Measurements from ENCODE around the gene GLA.

The GLA gene

DNA sequence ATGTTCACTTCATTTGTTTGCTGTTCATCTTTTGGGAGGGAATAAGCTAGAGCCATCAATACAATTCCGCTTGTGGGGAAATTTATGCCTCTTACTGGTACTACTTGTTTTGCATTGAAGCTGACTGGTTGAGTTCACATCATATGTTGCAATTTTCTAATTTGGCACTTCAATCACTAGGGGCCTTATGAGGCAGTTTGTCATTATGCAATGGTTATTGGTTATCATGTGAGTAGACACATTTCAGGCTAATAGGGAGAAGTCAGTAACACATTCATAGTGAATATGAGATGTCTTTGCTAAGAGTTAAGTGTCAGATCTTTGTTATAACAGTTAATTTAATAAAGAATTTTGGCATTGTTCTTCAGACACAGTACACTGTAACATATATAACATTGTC, 11.9 kb downstream of the GLA start:
- no peak for DNase-seq

DNA sequence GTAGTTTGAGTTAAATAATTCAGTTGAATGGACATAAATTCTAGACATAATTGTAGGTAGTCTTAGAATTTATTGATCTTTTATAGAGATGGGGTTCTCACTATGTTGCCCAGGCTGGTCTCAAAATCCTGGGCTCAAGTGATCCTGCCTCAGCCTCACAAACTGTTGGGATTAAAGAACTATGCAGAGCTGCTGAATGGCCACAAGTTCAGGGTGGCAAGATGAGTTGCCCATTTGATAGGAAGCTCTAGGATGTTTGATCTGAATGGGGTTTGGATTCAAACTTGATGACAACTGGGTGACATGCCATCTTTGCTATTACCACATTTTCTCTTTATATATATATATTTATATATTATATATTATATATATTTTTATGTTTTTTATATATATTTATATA, 13.4 kb downstream of the GLA start:
- DNase-seq, result no peak

DNA sequence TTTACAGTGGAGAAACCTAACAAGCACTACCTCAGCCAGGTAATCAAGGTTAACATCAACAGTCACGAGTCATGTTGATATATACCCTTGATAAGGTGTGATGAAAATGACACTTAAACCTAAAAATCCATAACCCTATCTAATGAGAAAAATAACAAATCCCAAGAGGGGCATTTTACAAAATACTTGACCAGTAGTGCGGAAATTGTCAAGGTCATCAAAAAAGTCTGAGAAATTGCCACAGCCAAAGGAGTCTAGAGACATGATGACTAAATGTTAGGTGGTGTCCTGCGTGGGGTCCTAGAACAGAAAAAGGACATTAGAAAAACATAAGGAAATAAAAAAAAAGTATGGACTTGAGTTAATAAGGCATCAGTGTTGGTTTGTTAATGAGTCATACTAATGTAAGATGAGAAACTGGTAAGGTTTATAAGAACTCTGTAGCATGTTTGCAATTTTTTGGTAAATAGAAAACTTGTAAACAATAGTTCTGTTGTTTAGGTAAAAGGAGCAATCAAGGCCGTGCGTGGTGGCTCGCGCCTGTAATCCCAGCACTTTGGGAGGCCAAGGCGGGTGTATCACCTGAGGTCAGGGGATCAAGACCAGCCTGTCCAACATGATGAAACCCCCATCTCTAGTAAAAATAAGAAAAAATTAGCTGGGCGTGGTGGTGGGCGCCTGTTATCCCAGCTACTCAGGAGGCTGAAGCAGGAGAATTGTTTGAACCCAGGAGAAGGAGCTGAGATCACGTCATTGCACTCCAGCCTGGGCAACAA, 14.0 kb downstream of the GLA start:
- no peak for DNase-seq

DNA sequence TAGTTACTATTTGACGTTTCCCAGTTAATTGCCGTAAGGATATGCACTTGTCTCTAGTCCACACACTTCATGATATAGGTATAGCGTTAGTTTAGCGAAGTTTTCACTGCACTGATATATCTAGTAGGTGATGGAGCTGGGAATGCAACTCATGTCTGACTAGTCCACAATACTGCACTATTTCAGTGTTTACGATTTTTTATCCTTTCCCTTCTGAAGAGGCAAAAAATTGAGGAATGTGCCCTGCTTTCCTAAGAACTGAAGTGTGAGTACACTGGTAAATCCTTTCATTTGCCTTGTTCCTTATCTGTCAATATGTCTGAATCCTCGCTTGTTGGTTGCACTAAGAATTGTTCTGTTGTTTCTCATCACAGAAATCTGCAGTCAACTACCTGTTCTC, 15.9 kb downstream of the GLA start:
- no peak for DNase-seq

DNA sequence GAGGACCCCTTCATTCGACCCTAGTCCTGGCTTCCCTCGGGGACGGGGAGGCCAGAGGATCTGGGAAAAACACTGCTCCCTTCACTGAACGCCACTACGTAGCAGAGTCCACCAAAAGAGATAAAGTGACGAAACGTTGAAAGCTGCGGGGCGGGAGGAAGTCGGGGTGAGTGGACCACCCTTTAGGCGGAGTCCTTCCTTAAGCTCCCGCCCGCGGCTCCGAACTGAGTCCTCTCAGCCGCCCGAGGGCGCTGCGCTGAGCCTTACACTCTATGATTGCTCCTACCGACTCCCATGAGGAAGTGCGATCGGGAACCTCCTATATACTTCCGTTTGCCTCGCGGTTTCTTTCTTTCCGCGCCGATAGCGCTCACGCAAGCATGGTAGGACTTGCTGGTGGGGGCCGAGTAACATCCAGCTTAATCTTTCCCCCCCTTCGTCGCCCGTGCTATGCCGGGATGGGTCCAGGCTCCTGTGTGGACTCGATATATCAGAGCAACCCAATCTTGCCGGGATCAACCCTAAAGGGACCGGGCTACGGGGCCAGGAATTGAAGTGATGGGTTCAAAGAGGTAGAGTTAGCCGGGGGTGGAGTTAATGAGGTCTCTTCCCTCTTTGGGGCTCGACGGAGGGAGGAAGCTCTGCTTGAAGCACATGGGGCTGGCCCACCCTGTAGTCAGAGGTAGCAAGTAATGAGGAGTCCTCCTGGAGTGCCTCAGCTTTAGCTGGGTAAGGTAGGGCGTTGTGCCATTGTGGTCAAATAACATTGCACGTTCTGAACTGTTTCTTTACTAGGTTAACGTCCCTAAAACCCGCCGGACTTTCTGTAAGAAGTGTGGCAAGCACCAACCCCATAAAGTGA, 16.8 kb downstream of the GLA start, which contains the start of gene RPL36A:
RPL36A (plus strand) TSS at position 348 of the 862 bp plus-strand sequence; CDS start at position 381, 33 bp downstream.
- peak; percentile 77 for DNase-seq

DNA sequence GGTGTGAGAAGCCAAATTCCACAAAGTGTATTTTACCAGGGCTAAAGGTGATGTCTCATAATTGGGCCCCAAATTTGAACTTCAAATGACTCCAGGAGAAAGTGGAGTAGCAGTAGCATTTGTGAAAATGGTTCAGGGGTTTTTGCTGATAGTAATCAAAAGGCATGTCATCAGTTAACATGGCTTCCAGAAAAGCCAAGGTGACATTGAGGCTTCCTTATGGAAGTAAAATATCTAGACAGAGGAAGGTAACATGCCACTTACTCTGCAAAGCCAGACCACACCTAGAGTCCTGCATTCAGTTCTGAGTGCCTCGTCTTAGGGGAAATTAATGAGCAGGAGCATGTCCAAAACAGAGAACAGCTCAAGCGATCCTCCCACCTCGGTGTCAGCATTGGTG, 19.1 kb downstream of the GLA start:
- DNase-seq, result no peak

DNA sequence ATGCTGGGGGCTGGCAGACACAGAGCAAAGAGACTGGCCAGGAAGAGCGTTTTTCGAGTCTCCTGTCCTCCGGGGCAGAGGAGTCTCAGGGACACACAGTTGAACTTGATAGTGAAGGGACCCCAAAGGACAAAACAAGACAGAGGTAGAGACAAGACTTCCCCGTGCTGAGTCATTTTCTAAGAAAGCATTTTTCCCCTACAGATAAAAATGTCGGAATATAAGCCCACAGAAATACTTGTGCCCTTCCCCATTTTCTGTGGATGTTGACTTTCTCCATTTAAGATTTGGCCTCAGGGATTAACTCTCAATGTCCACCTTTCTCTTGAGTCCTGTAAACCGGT, 21.2 kb downstream of the GLA start:
- no peak for DNase-seq

DNA sequence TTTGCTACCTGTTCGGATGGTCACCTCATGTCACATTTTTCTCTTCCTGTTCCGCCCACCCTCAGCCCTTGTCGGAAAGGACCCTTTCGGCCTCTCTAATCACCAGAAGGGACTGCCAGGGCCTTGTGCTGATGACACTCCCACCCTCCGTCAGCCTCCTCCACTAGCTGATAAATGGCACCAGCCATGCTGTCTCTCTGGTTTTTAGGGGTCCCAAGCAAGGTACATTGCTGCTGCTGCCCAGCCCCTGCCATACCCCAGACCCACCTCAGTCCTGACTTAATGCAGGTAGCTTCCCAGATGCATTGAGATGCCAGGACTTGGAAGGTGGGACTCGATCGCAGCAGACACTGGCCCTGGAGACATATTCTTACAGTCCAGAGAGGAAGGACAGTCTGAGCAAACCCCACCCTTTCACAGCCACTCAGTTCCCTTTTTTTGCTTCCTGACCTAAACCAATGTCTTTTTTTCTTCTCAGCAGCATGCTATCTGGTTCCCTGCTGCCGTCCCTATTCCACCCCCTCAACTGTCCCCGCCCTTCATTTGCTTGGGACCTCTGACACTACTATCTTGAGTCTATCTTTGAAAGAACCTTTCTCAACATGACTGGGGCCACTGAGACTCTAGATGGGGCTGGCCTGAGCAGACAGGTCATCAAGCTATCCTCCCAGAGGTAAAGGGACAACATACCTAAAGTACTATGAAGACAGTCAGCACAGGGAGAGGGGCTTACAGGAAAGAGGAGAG, 21.8 kb downstream of the GLA start, which contains the start of gene BTK:
BTK (minus strand) TSS at position 397 of the 747 bp plus-strand sequence. CDS start 10,907 bp downstream, outside the sequence.
- DNase-seq, result no peak

DNA sequence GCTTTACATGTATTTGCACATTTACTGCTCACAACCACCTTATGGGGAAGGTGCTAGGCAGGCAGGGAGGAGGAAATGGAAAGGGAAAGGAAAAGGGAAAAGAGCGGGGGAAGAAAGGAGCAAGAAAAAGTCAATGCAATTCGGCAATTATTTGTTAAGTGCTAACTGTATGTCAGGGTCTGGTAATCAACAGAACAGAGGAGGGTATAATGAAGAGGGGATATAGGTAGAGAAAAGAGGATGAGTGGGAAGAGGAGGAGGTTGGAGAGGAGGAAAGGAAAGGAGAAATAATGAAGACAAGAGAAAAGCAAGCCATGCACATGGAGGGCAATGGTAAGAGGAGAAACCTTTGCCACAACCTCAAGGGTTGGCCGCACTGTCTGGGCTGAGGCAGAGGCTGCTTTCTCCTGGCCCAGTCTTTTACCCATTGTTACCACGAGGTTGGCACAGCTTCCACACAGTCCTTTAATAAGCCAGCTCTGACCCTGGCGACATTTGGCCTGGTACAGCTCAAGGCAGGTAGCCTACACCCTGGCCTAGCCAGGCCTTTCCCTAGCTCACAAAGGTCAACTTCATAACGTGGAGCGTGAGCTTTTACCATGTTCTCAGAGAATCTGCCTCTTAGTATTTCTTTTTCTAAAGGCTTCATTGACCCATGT, 22.6 kb downstream of the GLA start:
- no peak for DNase-seq

DNA sequence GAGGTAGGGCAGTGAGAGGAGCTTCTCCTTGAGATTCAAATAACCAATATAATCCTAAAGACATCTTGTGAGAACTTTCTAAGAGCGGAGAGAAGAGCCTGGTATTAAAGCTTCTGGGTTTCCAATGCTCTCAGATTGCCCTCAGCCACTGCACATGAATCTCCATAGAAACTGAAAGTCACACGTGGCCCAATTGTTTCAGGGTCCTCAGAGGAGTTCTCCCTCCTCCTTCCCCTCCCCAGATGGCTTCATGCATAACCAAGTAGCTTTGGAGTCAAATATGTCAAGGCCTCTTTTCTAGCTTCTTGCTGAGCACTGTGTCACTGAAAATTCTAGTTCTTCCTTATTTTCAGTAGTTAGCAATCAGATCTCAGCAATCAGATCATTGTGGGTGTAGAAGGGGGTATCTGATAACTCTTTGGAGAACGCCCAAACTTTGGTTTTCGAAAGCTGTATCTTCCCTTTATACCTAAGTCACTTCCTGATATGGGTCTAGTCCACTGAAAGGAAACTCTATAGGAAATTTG, 24.0 kb downstream of the GLA start:
- no peak for DNase-seq

DNA sequence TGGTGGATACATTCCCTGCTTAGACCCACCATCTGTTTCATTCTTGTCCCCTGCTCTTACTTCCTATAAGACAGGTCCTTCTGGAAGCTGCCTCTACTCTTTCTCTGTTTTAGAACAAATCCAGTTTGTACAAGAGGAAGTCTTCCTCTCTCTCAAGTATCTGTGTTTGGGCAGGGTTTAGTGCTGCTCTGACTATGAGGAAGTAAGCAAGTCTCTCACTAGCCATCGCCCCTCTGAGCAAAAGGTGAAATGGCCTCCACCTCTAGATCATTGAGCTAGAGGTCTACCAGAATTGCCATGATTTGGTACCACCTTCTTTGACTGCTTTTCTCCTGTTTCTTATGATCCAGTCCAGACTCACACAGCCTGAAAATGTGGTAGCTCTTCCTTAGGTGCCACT, 30.2 kb downstream of the GLA start:
- DNase-seq, result no peak

DNA sequence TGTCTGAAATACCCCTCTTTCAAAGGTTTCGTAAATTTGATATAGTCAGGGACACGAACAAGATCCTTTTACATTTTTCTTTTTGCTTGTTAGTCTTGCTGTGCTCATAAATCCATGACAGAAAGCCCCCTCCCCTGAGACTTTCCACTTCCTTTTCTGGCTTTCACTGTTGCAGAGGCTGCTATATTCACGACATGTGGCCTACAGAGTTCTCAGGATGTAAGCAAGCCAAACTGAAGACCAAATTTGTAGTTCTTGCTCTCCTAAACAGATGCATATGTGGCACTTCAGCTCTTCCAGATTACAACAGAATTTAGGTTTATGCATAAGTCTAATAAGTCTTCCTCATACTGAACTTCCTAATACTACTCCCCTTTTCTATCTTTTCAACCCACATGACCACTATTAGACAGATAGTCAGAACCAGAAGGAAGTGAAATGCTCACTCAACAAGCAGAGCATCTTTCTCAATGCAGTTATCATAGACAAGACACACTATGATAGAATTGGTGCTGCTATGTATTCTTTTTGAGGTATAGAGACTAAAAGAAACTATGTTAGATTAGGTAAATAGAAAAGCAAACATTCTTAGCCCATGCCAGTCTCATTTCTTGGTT, 36.7 kb downstream of the GLA start:
- no peak for DNase-seq

DNA sequence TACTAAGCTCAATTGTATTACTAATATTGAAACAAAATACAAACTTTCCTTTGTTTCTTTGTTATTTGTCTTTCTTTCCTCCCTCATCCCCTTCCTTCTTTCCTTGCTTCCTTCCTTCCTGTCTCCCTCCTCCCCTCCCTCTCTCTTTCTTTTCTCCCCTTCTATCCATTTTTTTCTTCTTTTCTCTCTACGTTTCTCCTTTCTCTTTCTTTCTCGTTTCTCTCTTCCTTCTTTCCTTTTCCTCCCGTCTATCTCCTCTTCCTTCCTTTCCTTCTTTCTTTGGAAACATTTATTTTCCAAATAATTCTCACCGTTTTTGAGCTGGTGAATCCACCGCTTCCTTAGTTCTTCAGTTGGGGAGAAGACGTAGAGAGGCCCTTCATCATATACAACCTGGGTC, 38.0 kb downstream of the GLA start:
- no peak for DNase-seq

DNA sequence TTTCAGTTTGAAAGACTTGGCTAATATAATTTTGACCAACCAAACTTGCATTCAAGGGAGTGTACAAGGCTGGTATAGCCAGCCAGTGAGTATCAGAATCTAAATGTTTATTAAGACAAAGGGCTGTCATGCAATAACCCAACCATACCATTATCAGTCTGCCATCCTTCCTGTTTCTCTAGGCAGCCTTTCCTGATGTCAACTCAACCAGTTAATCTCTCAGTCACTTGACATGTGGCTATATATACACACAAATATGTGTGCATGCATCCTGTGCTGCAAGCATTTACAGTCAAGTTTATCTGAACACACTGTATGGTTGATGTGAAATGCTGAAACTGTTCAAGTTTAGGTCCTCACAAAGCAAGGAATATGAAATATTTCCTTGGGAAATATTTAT, 38.9 kb downstream of the GLA start:
- DNase-seq, result no peak

DNA sequence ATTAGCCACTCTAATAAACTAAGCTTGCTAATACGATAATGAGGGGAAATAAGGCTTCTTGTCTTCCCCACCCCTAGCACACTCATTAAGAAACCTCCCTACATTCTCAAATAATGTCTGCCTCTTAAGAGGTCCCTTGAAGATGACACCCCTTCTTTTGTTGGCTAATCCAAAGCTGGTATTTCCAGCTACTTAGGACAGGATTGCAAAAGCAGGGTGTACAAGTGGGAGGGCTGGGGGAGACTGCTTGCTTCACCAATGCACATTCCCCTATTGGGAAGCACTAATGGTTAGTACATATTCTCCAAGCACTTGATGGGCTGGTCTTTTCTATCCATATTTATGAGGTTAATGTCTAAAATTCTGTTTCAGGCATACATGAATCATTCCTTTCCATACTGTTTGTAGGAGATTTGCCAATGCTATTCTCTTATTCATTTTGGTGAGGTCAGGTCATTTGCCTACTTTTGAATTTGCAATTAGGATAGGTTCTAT, 42.4 kb downstream of the GLA start:
- DNase-seq, result no peak

DNA sequence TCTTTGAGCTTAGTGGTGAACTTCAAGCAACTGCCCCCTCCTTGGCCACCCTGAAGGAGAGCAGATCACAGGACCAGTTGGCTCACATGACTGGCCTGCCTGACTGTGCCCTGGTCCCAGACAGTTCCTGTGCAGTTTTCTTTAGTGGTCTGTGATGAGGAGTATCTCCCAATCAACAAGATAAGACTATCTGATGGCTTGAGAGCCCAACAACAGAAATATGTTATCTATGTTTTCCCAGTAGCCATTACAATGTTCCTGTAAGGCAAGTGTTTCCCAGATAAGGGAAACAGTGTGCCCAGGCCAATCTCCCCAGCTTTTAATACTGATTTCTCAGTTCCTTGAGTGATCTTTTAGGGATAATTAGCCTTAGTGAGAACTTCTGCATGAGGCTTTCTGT, 45.0 kb downstream of the GLA start:
- DNase-seq, result no peak

DNA sequence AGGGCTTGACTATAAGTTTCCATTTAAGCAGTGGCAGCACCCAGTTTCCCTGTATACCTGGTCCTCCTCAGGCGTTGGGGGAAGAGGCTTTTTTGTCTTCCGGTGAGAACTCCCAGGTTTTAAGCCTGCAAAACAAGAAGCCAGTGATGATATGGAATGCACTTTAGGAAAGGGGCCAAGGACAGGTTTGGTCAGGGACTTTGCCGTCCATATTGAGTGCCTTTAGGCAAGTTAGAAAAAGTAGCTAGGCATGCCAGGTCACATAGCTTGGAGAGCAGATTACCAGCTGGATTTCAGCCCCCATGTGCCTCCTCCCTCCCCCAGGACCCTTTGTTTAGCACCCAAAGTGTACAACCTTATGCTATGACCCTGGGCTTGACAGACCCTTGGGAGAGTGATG, 45.6 kb downstream of the GLA start:
- no peak for DNase-seq

DNA sequence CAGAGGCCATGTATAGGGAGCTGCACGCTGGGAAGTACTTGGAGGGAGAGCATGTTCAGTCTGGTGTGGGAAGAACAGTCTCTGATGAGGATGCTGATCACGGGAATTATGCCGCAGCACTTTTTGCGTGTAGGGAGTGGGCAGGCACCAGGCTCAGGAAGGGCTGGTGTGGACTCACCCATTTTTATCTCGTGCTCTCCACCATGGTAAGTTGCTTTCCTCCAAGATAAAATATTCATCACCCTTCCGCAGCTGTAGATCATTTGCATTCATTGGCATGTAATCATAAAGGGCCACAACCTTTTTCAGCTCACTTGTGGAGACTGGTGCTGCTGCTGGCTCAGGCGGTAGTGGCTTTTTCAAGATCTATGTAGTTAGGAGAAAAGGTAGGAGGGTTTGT, 47.3 kb downstream of the GLA start:
- DNase-seq, result no peak

DNA sequence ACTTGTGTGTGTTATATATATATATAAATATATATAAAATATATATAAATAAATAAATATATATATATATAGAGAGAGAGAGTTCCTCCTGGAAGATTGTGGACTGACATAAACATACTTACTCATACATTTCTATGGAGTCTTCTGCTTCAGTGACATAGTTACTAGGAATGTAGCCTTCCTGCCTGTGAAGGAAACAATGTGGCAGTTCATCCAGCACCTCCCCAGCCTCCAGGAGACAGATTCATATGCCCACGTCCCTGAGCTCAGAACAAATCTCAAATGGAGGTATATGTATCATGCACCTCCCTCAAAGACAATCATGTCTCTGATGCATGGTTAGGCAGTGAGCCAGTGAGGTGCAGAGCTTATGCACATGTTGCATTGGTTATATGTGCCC, 47.8 kb downstream of the GLA start:
- no peak for DNase-seq

DNA sequence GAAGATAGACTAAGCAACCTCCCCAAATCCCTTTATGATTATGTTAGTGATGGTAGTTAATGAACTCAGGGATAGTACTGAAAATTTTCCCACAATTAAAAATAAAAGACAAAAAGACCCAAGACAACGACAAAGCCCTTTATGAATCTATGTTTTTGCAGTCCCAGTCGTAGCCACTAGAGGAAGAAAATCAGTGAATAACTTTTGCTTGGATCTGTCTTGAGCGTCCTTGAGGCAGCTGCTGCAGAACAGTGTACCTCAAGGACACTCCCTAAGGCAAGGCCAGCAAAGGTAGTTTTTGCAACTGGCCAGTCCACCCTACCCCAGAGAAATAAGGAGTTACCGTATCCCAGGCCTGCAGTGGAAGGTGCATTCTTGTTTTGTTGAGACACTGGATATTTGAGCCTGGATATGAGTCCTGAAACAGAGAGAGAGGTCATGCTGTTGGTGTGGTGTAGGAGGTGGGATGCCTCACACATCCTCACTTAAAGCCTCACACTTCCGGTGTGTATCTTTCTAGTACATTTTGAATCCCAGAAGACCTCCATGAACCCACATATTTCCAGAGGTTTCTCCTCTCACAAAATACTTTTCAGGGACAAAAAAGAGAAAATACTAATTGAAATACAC, 50.4 kb downstream of the GLA start:
- DNase-seq, result no peak

DNA sequence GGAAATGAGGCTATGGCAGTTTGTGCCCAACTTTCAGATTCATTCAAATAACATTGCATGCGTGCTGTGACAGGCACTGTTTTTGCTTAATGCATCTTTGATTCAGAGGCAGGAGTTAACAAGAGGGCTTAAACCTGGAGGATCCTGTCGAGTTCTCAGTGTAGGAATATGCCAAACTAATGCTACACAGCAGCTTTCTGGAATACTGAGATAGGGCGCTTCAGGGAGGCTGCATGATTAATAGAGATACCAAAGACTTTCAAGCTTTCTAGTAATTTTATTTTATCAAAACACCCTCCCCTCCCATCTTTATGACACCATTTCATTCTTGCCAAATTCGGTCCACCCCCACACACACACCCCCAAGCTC, 58.5 kb downstream of the GLA start:
- DNase-seq, result no peak

Data from activated CD4-positive, alpha-beta T cell treated with anti-CD3 and anti-CD28 coated beads for 4 hours (primary cell).